Measurements from ENCODE around the gene ZC3HAV1. TPM values are rescaled to one million over a fixed set of nuclear protein-coding genes. Genes with fewer than 3 reads are reported as not detected.

ZC3HAV1 gene
- polyA plus RNA-seq, 1 of the 3 experiments (the other 2 are of a cell fraction) = 11.2 TPM

- no peaks in the 10 kb centered on the region for H3F3A ChIP-seq (replicated peaks; ENCODE audit: insufficient read depth)
- H3K4me2 ChIP-seq = no peak overlapping the region
- H3K27me3 ChIP-seq (ENCODE audit: insufficient read depth) = no peaks in the 10 kb centered on the region
- no peak overlapping the region for H3K27ac ChIP-seq (ENCODE audit: low read depth in 2 of 2, low read length in 1 of 2)
- peaks cover 34 to 46% of the 10 kb centered on the region in 2 experiments for H3K36me3 ChIP-seq (replicated peaks in 1 of 2; ENCODE audit: control insufficient read depth in 1 of 2, insufficient read depth in 2 of 2, low read length in 1 of 2)
- ChIA-PET POLR2A (no interaction called here), CTCF (interaction anchor here (0.6 to 10.1 kb wide), 10 partner anchors 9 to 173 kb away, joined by 3 to 84 read pairs (median 4); no protein-coding TSS in a partner anchor)
- H3K9me3 ChIP-seq = no peaks in the 10 kb centered on the region
- WGBS (ENCODE audit: low lambda C conversion rate) = 95% methylated on average over 1 of the region's 1 CpG
- H2AFZ ChIP-seq (ENCODE audit: low read depth) = no peak overlapping the region
- H3K4me1 ChIP-seq (ENCODE audit: control insufficient read depth in 1 of 2, insufficient read depth in 2 of 2, low read depth in 1 of 2, low read length in 1 of 2) = no peaks in the 10 kb centered on the region
- no peak overlapping the region for H3K4me3 ChIP-seq (ENCODE audit: low read depth in 2 of 2, low read length in 1 of 2)
- no peaks in the 10 kb centered on the region for H3K9me2 ChIP-seq
- H4K20me1 ChIP-seq (ENCODE audit: insufficient read depth) = no peaks in the 10 kb centered on the region
- no peak overlapping the region for H3K9ac ChIP-seq
- no peak for DNase-seq
- H3K79me2 ChIP-seq (ENCODE audit: insufficient read depth) = no peaks in the 10 kb centered on the region
- TF ChIP-seq RCOR1 (IDR thresholded peaks at IDR 0.05; ENCODE audit: low read length) = no peak
- no peak for TF ChIP-seq MEF2A (IDR thresholded peaks at IDR 0.05; ENCODE audit: borderline replicate concordance, low read depth)
These were observed 49.6 kb downstream of the ZC3HAV1 start for GRCh38 chr7:139059905-139060304.

GRCh38 chr7:139058943-139059342 is 50.6 kb downstream of the ZC3HAV1 start:
- Histone ChIP-seq H3K9ac (no peak overlapping the region), H3K79me2 (ENCODE audit: insufficient read depth) (no peaks in the 10 kb centered on the region), H3K27me3 (ENCODE audit: insufficient read depth) (no peaks in the 10 kb centered on the region), H3K27ac (ENCODE audit: low read depth in 2 of 2, low read length in 1 of 2) (no peak overlapping the region), H3K4me3 (ENCODE audit: low read depth in 2 of 2, low read length in 1 of 2) (no peak overlapping the region), H3K9me2 (no peaks in the 10 kb centered on the region), H3K9me3 (no peaks in the 10 kb centered on the region), H4K20me1 (ENCODE audit: insufficient read depth) (no peaks in the 10 kb centered on the region), H3K4me1 (ENCODE audit: control insufficient read depth in 1 of 2, insufficient read depth in 2 of 2, low read depth in 1 of 2, low read length in 1 of 2) (peaks cover 5 to 8% of the 10 kb centered on the region in 2 experiments; a peak in 3 of 4 replicates), H3K4me2 (no peak overlapping the region), H3F3A (replicated peaks; ENCODE audit: insufficient read depth) (no peaks in the 10 kb centered on the region), H2AFZ (ENCODE audit: low read depth) (no peak overlapping the region), H3K36me3 (replicated peaks in 1 of 2; ENCODE audit: control insufficient read depth in 1 of 2, insufficient read depth in 2 of 2, low read length in 1 of 2) (peaks cover 24 to 40% of the 10 kb centered on the region in 2 experiments)
- 87% methylated on average over 5 of the region's 5 CpGs for WGBS (ENCODE audit: low lambda C conversion rate)
- DNase-seq = no peak
- ChIA-PET POLR2A (no interaction called here), CTCF (interaction anchor here (0.7 to 10.1 kb wide), 7 partner anchors 10 to 172 kb away, joined by 3 to 84 read pairs (median 4); no protein-coding TSS in a partner anchor)
- no peak for TF ChIP-seq FOSL2 (IDR thresholded peaks at IDR 0.05; ENCODE audit: borderline replicate concordance, low read depth)
- TF ChIP-seq FOXJ3 (CRISPR knock-in tag; IDR thresholded peaks at IDR 0.05) = no peak
- no peak for TF ChIP-seq ZBTB33 (IDR thresholded peaks at IDR 0.05; ENCODE audit: borderline replicate concordance, low read depth)
- TF ChIP-seq NRF1 (IDR thresholded peaks at IDR 0.05; ENCODE audit: low read depth, low read length) = no peak
- no peak for TF ChIP-seq EP300 (IDR thresholded peaks at IDR 0.05; ENCODE audit: borderline replicate concordance in 1 of 2, low read depth in 1 of 2, low read length in 1 of 2)
- no peak for TF ChIP-seq TAF1 (IDR thresholded peaks at IDR 0.05; ENCODE audit: borderline replicate concordance, low read depth, low read length)
- TF ChIP-seq ELF1 (IDR thresholded peaks at IDR 0.05) = no peak

GRCh38 chr7:139055674-139056073 is 53.8 kb downstream of the ZC3HAV1 start:
- Histone ChIP-seq H3K27ac (ENCODE audit: low read depth in 2 of 2, low read length in 1 of 2) (no peak overlapping the region), H3K27me3 (ENCODE audit: insufficient read depth) (no peaks in the 10 kb centered on the region), H2AFZ (ENCODE audit: low read depth) (no peak overlapping the region), H3K9me2 (no peaks in the 10 kb centered on the region), H3K9me3 (no peaks in the 10 kb centered on the region), H3K4me1 (ENCODE audit: control insufficient read depth in 1 of 2, insufficient read depth in 2 of 2, low read depth in 1 of 2, low read length in 1 of 2) (peaks cover 6 to 9% of the 10 kb centered on the region in 2 experiments; a peak in 3 of 4 replicates), H3K36me3 (replicated peaks in 1 of 2; ENCODE audit: control insufficient read depth in 1 of 2, insufficient read depth in 2 of 2, low read length in 1 of 2) (peaks cover 19 to 27% of the 10 kb centered on the region in 2 experiments), H3K4me3 (ENCODE audit: low read depth in 2 of 2, low read length in 1 of 2) (no peak overlapping the region), H4K20me1 (ENCODE audit: insufficient read depth) (no peaks in the 10 kb centered on the region), H3K4me2 (no peak overlapping the region), H3K79me2 (ENCODE audit: insufficient read depth) (no peaks in the 10 kb centered on the region), H3K9ac (no peak overlapping the region), H3F3A (replicated peaks; ENCODE audit: insufficient read depth) (no peaks in the 10 kb centered on the region)
- ChIA-PET POLR2A (no interaction called here), CTCF (interaction anchor here (0.7 to 3.5 kb wide), 5 partner anchors 19 to 170 kb away, joined by 3 to 16 read pairs (median 3); no protein-coding TSS in a partner anchor)
- no peak for DNase-seq
- WGBS (ENCODE audit: low lambda C conversion rate) = 88% methylated on average over 1 of the region's 1 CpG
- no peak for TF ChIP-seq USF1 (IDR thresholded peaks at IDR 0.05; ENCODE audit: borderline replicate concordance, low read depth)
- no peak for TF ChIP-seq SMC3 (IDR thresholded peaks at IDR 0.05; ENCODE audit: low read depth, low read length)
- no peak for TF ChIP-seq RFX5 (IDR thresholded peaks at IDR 0.05; ENCODE audit: low read length)
- TF ChIP-seq RXRA (IDR thresholded peaks at IDR 0.05; ENCODE audit: borderline replicate concordance, low read depth) = no peak
- TF ChIP-seq YY1 (IDR thresholded peaks at IDR 0.05; ENCODE audit: low read depth) = no peak
- no peak for TF ChIP-seq MEF2A (IDR thresholded peaks at IDR 0.05; ENCODE audit: borderline replicate concordance, low read depth)
- TF ChIP-seq POLR2AphosphoS5 (IDR thresholded peaks at IDR 0.05; ENCODE audit: low read depth, low read length) = no peak
- no peak for TF ChIP-seq RCOR1 (IDR thresholded peaks at IDR 0.05; ENCODE audit: low read length)
- no peak for TF ChIP-seq ZBTB33 (IDR thresholded peaks at IDR 0.05; ENCODE audit: borderline replicate concordance, low read depth)

All from SK-N-SH (cell line).